Colonic mucosa (tissue), 4 donors: ENCODE measurements around the gene CD302. TPM values are rescaled to one million over a fixed set of nuclear protein-coding genes. Genes with fewer than 3 reads are reported as not detected.

Experiments
- DNase-seq: peaks from one replicate; pipeline ENCODE4 v3.0.0-alpha.2; 2020
- H3K27ac ChIP-seq: fragments of 200-600 bp; one replicate; pipeline ENCODE4 v1.8.0; 2021
- H3K27me3 ChIP-seq: fragments of 200-600 bp; one replicate; pipeline ENCODE4 v1.8.0; 2021
- H3K36me3 ChIP-seq: fragments of 200-600 bp; one replicate; pipeline ENCODE4 v1.8.0; 2021
- H3K4me1 ChIP-seq: fragments of 200-600 bp; one replicate; pipeline ENCODE4 v1.8.0; 2021; ENCODE audit warnings: mild to moderate bottlenecking
- H3K4me3 ChIP-seq: fragments of 200-600 bp; one replicate; pipeline ENCODE4 v1.8.0; 2021
- H3K9ac ChIP-seq, 2 donors: one replicate each; pipeline ENCODE4 v1.7.0; 2013; ENCODE audit warnings: control low read depth in 2 of 2, low read depth in 2 of 2, low read length in 2 of 2
- H3K9me3 ChIP-seq: fragments of 200-600 bp; one replicate; pipeline ENCODE4 v1.8.0; 2021
- intact Hi-C: fragments of 100-400 bp; cut with DNase I; formaldehyde crosslinking; loops from one replicate; pipeline ENCODE4 v1.14.1; 2022
- total RNA-seq, 2 donors: library from RNA; stranded (reverse); fragmentation: NEBNext Ultra II Directional in 1 of 2; extraction: Animal tissue kit (Norgen Biotek cat#: 25700) in 1 of 2; gene quantifications; one replicate each; pipeline ENCODE4 v1.2.1, GENCODE V29; 2021
- TF ChIP-seq, protein P1 (sequence below): fragments of 200-600 bp; IDR thresholded peaks from one replicate; pipeline ENCODE4 v1.8.0; 2022; ENCODE audit warnings: antibody characterized with exemption, mild to moderate bottlenecking
- donor health status: healthy.
- donor health status: DM: no; HTN: no; CAD: no.
- donor health status: DM: no; HTN: no; CAD: no.

Gene CD302
- total RNA-seq, 2 donors from 2014 or later, result 8.5 to 15.1 TPM

DNA sequence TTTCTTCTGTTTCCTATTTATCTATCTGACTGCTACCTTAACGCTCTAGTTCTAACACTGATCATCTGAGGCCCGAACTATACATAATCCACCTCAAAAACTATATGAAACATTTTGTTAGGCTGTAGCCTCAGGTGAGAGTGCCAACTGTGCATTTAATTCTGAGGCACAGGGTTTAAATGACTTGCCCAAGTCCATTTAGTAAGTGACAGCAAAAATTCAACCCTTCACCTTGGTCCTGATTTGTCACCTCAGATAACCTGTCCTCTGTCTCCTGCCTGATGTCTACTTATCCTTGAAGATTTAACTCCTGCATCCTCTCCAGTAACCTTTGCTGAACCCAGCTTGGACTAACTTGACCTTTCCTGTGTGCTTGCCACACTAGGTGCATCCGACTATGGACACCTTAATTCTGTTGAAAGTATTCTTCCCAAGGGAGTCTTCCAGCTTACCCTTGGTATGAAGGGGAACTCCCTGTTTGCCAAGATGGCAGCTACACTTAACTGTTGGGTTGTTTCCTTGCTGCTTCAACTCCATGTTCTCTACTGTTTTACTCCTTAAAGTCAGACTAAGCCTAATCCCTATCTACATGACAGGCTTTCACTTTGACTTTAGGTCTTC is 23.5 kb downstream of the CD302 start:
- intact Hi-C loops, result no loop called here
- DNase-seq, result no peak

DNA sequence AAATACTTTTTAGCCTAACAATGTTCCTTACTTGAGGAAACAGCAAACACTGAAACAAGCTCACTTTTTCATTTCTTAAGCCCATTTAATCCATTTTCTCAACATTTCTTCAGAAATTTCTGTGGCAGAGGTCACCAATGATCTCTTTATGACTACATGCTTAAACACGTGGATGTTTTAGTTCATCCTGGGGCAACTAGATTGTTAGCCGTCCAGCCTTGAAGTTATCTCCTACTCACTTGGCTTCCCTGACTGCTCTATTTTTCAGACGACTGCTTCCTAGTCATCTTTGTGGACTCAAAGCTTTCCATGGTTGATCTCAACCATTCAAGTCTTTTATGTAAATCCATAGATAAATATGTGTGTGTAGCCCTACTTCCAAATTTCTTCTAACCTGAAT is 24.1 kb downstream of the CD302 start:
- Histone ChIP-seq H3K4me1 (no peaks in the 10 kb centered on the region), H3K27ac (no peak overlapping the region), H3K36me3 (no peaks in the 10 kb centered on the region), H3K27me3 (no peaks in the 10 kb centered on the region), H3K9ac (no peak overlapping the region), H3K9me3 (no peaks in the 10 kb centered on the region), H3K4me3 (no peak overlapping the region)
- TF ChIP-seq, protein P1, sequence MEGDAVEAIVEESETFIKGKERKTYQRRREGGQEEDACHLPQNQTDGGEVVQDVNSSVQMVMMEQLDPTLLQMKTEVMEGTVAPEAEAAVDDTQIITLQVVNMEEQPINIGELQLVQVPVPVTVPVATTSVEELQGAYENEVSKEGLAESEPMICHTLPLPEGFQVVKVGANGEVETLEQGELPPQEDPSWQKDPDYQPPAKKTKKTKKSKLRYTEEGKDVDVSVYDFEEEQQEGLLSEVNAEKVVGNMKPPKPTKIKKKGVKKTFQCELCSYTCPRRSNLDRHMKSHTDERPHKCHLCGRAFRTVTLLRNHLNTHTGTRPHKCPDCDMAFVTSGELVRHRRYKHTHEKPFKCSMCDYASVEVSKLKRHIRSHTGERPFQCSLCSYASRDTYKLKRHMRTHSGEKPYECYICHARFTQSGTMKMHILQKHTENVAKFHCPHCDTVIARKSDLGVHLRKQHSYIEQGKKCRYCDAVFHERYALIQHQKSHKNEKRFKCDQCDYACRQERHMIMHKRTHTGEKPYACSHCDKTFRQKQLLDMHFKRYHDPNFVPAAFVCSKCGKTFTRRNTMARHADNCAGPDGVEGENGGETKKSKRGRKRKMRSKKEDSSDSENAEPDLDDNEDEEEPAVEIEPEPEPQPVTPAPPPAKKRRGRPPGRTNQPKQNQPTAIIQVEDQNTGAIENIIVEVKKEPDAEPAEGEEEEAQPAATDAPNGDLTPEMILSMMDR, result no peak
- no peak for DNase-seq
- intact Hi-C loops, result no loop called here

More for the DNA sequence above, 23.5 kb downstream of the CD302 start:
- Histone ChIP-seq H3K9me3 (no peaks in the 10 kb centered on the region), H3K4me3 (no peak overlapping the region), H3K4me1 (no peaks in the 10 kb centered on the region), H3K9ac (no peak overlapping the region), H3K36me3 (no peaks in the 10 kb centered on the region), H3K27ac (no peak overlapping the region), H3K27me3 (no peaks in the 10 kb centered on the region)
- TF ChIP-seq, protein P1, result no peak

DNA sequence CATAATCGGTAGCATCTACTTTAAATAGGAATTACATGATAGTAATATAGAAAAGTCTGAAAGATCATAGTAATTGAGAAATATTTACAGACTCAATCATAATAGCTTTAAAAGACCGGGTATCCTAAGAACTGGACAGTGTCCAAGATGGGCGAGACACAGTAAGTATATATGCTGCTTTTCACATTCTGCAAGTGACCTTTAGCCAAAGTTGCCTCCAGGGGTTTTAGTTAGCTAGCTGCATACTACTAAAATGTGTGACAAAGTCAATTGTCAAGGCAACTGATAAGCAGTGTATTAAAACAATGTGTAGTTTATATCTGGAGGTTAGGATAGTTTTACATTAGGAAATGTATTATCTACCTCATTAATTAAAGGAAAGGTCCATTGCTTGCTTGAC is 24.6 kb downstream of the CD302 start:
- Histone ChIP-seq H3K4me3 (no peak overlapping the region), H3K27me3 (no peaks in the 10 kb centered on the region), H3K9me3 (no peaks in the 10 kb centered on the region), H3K9ac (no peak overlapping the region), H3K36me3 (no peaks in the 10 kb centered on the region), H3K27ac (no peak overlapping the region), H3K4me1 (no peaks in the 10 kb centered on the region)
- intact Hi-C loops, result no loop called here
- no peak for DNase-seq
- TF ChIP-seq, protein P1, result no peak

DNA sequence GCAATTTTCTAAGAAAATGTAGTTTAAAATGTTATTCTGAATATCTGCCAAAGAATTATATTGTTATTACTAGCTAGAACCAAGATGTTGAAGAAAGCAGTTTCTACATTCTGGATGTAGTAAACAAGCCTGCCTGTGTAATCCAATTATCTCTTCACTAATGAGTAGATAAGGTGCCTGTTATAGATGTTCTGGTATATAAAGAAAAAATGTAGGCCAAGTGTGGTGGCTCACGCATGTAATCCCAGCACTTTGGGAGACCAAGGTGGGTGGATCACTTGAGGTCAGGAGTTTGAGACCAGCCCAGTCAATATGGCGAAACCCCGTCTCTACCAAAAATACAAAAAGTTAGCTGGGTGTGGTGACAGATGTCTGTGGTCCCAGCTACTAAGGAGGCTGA is 28.9 kb downstream of the CD302 start:
- intact Hi-C loops, result no loop called here
- TF ChIP-seq, protein P1, result no peak
- Histone ChIP-seq H3K27ac (no peak overlapping the region), H3K4me1 (no peaks in the 10 kb centered on the region), H3K9me3 (no peaks in the 10 kb centered on the region), H3K9ac (no peak overlapping the region), H3K27me3 (no peaks in the 10 kb centered on the region), H3K4me3 (no peak overlapping the region), H3K36me3 (no peaks in the 10 kb centered on the region)
- DNase-seq, result no peak

DNA sequence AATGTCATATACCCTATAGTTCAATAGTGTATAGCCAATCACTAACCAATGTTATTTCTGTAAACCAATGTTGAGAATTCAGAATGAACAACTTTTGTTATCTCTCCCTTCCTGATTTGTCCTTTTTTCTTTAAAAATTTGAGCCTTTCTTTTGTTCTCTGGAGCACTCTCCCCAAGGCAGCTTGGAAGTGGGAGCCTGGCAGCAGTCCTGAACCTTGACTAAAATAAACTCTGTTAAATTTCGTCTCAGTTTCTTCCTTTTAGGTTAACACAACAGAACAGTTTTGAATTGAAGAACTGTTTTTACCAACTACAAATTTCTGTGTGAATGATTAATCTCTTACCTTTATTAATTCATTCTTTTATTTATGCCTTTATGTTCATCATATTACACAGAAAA is 35.9 kb downstream of the CD302 start:
- H3K27ac ChIP-seq, result no peak overlapping the region

More for the DNA sequence above, 35.9 kb downstream of the CD302 start:
- TF ChIP-seq, protein P1, result no peak
- Histone ChIP-seq H3K4me1 (no peaks in the 10 kb centered on the region), H3K27me3 (no peaks in the 10 kb centered on the region), H3K36me3 (peaks cover 6% of the 10 kb centered on the region), H3K9me3 (no peaks in the 10 kb centered on the region), H3K9ac (no peak overlapping the region), H3K4me3 (no peak overlapping the region)
- intact Hi-C loops, result no loop called here
- DNase-seq, result no peak
